Gastroesophageal sphincter (tissue), 3 donors: ENCODE data around the gene TLX1.

ENCODE experiments used
- EP300 ChIP-seq: sonication (generic); formaldehyde crosslinking; IDR thresholded peaks from one replicate; pipeline ENCODE4 v1.6.1; 2017; ENCODE audit warnings: antibody characterized with exemption, mild to moderate bottlenecking
- POLR2A ChIP-seq, 2 donors: fragments of 450-650 bp; IDR thresholded peaks; one replicate each; pipeline ENCODE4 v1.6.1; 2017; ENCODE audit warnings: antibody characterized with exemption in 2 of 2, mild to moderate bottlenecking in 2 of 2, moderate library complexity in 1 of 2
- POLR2AphosphoS5 ChIP-seq: sonication (generic); formaldehyde crosslinking; IDR thresholded peaks from one replicate; pipeline ENCODE4 v1.6.1; 2017; ENCODE audit warnings: antibody characterized with exemption
- TF ChIP-seq, protein P1 (sequence below), 4 experiments: fragments of 200-600 bp in 2 of 4; fragments of 450-650 bp in 2 of 4; sonication (generic) in 1 of 4; IDR thresholded peaks; one replicate each; pipeline ENCODE4 v1.5.1; 2017 to 2019; ENCODE audit warnings: antibody characterized with exemption in 4 of 4, mild to moderate bottlenecking in 2 of 4, moderate library complexity in 2 of 4

DNA sequence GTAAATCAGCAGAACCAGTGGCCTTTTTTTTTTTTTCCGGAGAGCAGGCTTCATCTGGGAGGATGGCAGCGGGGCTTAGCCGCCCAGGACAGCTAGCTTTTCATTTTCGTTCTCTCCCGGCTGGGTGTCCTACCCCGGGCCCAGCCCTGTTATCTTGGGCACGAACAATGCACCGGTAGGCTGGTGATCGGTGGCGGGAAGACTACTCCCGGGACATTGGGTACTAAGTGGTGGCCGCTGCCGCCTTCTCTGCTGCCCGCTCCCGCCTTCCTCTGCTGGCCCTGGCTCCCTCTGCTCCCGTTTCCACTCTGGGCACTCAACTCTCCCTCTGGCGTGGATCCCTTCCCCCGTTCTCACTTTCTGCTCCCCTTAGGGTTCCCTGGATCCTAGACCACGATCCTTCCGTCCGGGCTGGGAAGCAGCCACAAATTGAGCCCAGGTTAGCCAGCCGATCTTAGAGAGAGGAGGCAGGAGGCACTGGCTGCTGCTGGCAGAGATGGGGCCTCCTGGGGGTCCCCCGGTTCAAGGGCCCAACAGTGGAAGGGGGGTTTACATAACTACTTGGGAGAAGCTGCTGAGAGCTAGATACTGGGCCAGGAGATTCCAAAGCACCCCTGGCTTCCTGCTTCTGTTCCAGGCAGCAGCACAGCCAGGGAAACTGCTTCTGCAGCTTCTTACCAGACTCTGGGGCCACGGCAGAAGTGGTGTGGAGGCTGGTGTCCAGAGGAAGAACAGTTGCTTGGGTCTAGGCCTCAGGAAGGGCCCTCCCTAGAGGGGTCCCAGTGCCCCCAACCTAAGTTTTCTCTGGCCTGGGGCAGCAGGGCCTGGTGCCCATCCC lies 1.8 kb downstream of the TLX1 start:
- TF ChIP-seq EP300: no peak
- no peak for TF ChIP-seq POLR2A (IDR thresholded peaks at IDR 0.05)
- TF ChIP-seq, protein P1, sequence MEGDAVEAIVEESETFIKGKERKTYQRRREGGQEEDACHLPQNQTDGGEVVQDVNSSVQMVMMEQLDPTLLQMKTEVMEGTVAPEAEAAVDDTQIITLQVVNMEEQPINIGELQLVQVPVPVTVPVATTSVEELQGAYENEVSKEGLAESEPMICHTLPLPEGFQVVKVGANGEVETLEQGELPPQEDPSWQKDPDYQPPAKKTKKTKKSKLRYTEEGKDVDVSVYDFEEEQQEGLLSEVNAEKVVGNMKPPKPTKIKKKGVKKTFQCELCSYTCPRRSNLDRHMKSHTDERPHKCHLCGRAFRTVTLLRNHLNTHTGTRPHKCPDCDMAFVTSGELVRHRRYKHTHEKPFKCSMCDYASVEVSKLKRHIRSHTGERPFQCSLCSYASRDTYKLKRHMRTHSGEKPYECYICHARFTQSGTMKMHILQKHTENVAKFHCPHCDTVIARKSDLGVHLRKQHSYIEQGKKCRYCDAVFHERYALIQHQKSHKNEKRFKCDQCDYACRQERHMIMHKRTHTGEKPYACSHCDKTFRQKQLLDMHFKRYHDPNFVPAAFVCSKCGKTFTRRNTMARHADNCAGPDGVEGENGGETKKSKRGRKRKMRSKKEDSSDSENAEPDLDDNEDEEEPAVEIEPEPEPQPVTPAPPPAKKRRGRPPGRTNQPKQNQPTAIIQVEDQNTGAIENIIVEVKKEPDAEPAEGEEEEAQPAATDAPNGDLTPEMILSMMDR (IDR thresholded peaks at IDR 0.05): no peak
- no peak for TF ChIP-seq POLR2AphosphoS5
